Germinal center (tissue), 1 donor: ENCODE measurements around the gene SPATS2.
"Not testable (repeated sequence)": the region's sequence is repeated elsewhere in the genome, so short reads cannot be mapped to it uniquely, and the experiment has no call there.

Experiments used
- DNase-seq: peaks from one replicate; pipeline ENCODE4 v3.0.0; 2012; ENCODE audit warnings: mixed read lengths, low spot score

The SPATS2 gene

GRCh38 chr12:49470986-49471385 is 103.7 kb downstream of the SPATS2 start:
- DNase-seq = no peak

- no peak for DNase-seq
These were observed 104.3 kb downstream of the SPATS2 start for GRCh38 chr12:49471557-49471956.

GRCh38 chr12:49476091-49476490 is 108.8 kb downstream of the SPATS2 start:
- DNase-seq = no peak

- no peak for DNase-seq
These were observed 111.8 kb downstream of the SPATS2 start for GRCh38 chr12:49478949-49479664.

- no peak for DNase-seq
These were observed 115.1 kb downstream of the SPATS2 start for GRCh38 chr12:49482095-49483051.

GRCh38 chr12:49483619-49484018 is 116.4 kb downstream of the SPATS2 start:
- no peak for DNase-seq

- no peak for DNase-seq
These were observed 120.3 kb downstream of the SPATS2 start for GRCh38 chr12:49487605-49488004.

- no peak for DNase-seq
These were observed 121.9 kb downstream of the SPATS2 start for GRCh38 chr12:49489154-49489553.

- no peak for DNase-seq
These were observed 122.5 kb downstream of the SPATS2 start for GRCh38 chr12:49489720-49490119.

- DNase-seq = no peak
These were observed 124.6 kb downstream of the SPATS2 start for GRCh38 chr12:49491823-49492222.

- DNase-seq = no peak
These were observed 126.6 kb downstream of the SPATS2 start for GRCh38 chr12:49493900-49494299.

GRCh38 chr12:49496417-49497360 is 129.4 kb downstream of the SPATS2 start:
- no peak for DNase-seq

- no peak for DNase-seq
These were observed 134.6 kb downstream of the SPATS2 start for GRCh38 chr12:49501895-49502294.

- no peak for DNase-seq
These were observed 135.3 kb downstream of the SPATS2 start for GRCh38 chr12:49502590-49502989.

- DNase-seq = no peak
These were observed 136.5 kb downstream of the SPATS2 start for GRCh38 chr12:49503674-49504180.

- DNase-seq = no peak
These were observed 138.4 kb downstream of the SPATS2 start for GRCh38 chr12:49505672-49506071.

- DNase-seq = no peak
These were observed 139.9 kb downstream of the SPATS2 start for GRCh38 chr12:49507139-49507538.

- DNase-seq = not testable (repeated sequence)
These were observed 142.4 kb downstream of the SPATS2 start for GRCh38 chr12:49509681-49510080.

GRCh38 chr12:49511410-49511809 is 144.1 kb downstream of the SPATS2 start:
- no peak for DNase-seq

- no peak for DNase-seq
These were observed 145.3 kb downstream of the SPATS2 start for GRCh38 chr12:49512546-49512945.

GRCh38 chr12:49515266-49515665 is 148.0 kb downstream of the SPATS2 start:
- no peak for DNase-seq
